Measurements from ENCODE around the gene FUT3. TPM values are rescaled to one million over a fixed set of nuclear protein-coding genes. Genes with fewer than 3 reads are reported as not detected.
A peak's percentile ranks its signal among the peaks of the same experiment; 100 is the strongest.

The FUT3 gene
- total RNA-seq, 1 experiment from 2014 or later, result not detected

DNA sequence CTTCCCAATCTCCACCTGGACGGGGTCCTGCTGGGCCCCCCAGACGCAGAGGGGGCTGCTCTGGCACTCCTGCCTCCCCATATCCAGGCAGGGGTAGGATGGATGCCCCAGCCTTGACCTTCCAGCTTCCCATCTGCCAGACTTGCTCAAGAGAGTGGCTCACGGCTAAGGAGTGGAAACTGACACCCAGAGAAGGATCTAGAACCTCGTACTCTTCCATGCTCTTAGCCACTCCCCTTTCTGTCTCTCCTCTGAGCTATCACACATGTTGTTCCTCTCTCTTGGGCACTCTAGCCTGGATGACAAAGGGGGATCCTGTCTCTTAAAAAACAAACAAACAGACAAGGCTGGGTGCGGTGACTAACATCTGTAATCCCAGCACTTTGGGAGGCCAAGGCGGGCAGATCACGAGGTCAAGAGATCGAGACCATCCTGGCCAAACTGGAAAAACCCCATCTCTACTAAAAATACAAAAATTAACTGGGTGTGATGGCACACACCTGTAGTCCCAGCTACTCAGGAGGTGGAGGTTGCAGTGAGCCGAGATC lies 31.2 kb upstream of the FUT3 start:
- Histone ChIP-seq H3K14ac (ENCODE audit: insufficient read depth, low read length) (no peak overlapping the region), H3K23ac (ENCODE audit: insufficient read length, low read depth, low read length) (no peak overlapping the region), H2AK5ac (ENCODE audit: insufficient read length, low read length) (no peak overlapping the region), H3K79me1 (ENCODE audit: insufficient read depth, low read depth, low read length, poor library complexity, severe bottlenecking) (no peaks in the 10 kb centered on the region), H2BK15ac (ENCODE audit: low read depth, low read length) (no peak overlapping the region), H4K8ac (replicated peaks; ENCODE audit: insufficient read length, low read depth, low read length) (no peak overlapping the region), H3K4ac (ENCODE audit: low read depth, low read length) (no peak overlapping the region), H4K91ac (ENCODE audit: insufficient read length, low read depth, low read length) (no peak overlapping the region), H3K23me2 (ENCODE audit: insufficient read length, low read depth, low read length, poor library complexity, severe bottlenecking) (no peaks in the 10 kb centered on the region), H3K79me2 (ENCODE audit: insufficient read depth, low read length) (no peaks in the 10 kb centered on the region), H3K56ac (ENCODE audit: insufficient read length, low read depth, low read length) (no peak overlapping the region), H3K4me1 (ENCODE audit: insufficient read depth, low read length) (no peaks in the 10 kb centered on the region), H4K20me1 (ENCODE audit: control insufficient read depth, insufficient read depth, insufficient read length) (no peaks in the 10 kb centered on the region), H3K18ac (ENCODE audit: insufficient read length, low read depth, low read length) (no peak overlapping the region), H2BK120ac (ENCODE audit: low read depth, low read length, poor library complexity, severe bottlenecking) (no peak overlapping the region), H3T11ph (ENCODE audit: low read length) (no peak overlapping the region), H3K9me3 (ENCODE audit: control insufficient read depth, low read depth, low read length) (no peaks in the 10 kb centered on the region), H2BK20ac (ENCODE audit: low read depth, low read length, poor library complexity, severe bottlenecking) (no peak overlapping the region), H3K9ac (ENCODE audit: extremely low read depth, insufficient read length, low read length) (no peak overlapping the region), H3K27ac (ENCODE audit: insufficient read length, low read depth, low read length) (no peak overlapping the region), H4K5ac (ENCODE audit: insufficient read length, low read depth, low read length) (no peak overlapping the region), H2BK12ac (ENCODE audit: insufficient read length, low read depth, low read length) (no peak overlapping the region), H2AFZ (ENCODE audit: low read length) (no peak overlapping the region), H2BK5ac (ENCODE audit: insufficient read length, low read length) (no peak overlapping the region), H3K4me2 (ENCODE audit: insufficient read depth, insufficient read length, low read length) (no peak overlapping the region), H3K27me3 (ENCODE audit: insufficient read depth, low read length) (no peaks in the 10 kb centered on the region)
- no CpG with 5 or more reads among the region's 9 CpGs for WGBS (ENCODE audit: extremely low coverage, insufficient read length, low lambda C conversion rate)
- Mint-ChIP-seq H3K27ac (peak overlapping the region in 2 of 3 experiments; percentile 29 to 53; a peak in 2 of 7 replicates), H3K9me3 (no peaks in the 10 kb centered on the region; a peak in 1 of 5 replicates), H3K4me1 (peaks cover 13 to 23% of the 10 kb centered on the region in 2 experiments), H3K27me3 (ENCODE audit: low read depth) (peaks cover 35% of the 10 kb centered on the region), H3K4me3 (no peak overlapping the region), H3K36me3 (ENCODE audit: insufficient read depth in 1 of 3, low read depth in 3 of 3) (no peaks in the 10 kb centered on the region)
- TF ChIP-seq, protein P1, sequence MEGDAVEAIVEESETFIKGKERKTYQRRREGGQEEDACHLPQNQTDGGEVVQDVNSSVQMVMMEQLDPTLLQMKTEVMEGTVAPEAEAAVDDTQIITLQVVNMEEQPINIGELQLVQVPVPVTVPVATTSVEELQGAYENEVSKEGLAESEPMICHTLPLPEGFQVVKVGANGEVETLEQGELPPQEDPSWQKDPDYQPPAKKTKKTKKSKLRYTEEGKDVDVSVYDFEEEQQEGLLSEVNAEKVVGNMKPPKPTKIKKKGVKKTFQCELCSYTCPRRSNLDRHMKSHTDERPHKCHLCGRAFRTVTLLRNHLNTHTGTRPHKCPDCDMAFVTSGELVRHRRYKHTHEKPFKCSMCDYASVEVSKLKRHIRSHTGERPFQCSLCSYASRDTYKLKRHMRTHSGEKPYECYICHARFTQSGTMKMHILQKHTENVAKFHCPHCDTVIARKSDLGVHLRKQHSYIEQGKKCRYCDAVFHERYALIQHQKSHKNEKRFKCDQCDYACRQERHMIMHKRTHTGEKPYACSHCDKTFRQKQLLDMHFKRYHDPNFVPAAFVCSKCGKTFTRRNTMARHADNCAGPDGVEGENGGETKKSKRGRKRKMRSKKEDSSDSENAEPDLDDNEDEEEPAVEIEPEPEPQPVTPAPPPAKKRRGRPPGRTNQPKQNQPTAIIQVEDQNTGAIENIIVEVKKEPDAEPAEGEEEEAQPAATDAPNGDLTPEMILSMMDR (conservative IDR thresholded peaks at IDR 0.05), result no peak
- DNase-seq, result no peak

Data from H9 (cell line).